Stimulated activated CD4-positive, alpha-beta T cell treated with anti-CD3 and anti-CD28 coated beads, Interleukin-4, amount 100 ng/mL, for 4 hours (primary cell): Measurements from ENCODE around the gene HK1.
A peak's percentile ranks its signal among the peaks of the same experiment; 100 is the strongest.
"Not testable (repeated sequence)": the region's sequence is repeated elsewhere in the genome, so short reads cannot be mapped to it uniquely, and the experiment has no call there.

Experiments used
- DNase-seq, 2 experiments: peaks; one replicate each; pipeline ENCODE4 v3.0.0-alpha.2; 2020

HK1 gene

GRCh38 chr10:69426376-69426727 lies 148.1 kb downstream of the HK1 start:
- no peak for DNase-seq

GRCh38 chr10:69428165-69428564 lies 149.9 kb downstream of the HK1 start:
- no peak for DNase-seq

GRCh38 chr10:69434169-69434568 lies 155.9 kb downstream of the HK1 start:
- no peak for DNase-seq

DNA sequence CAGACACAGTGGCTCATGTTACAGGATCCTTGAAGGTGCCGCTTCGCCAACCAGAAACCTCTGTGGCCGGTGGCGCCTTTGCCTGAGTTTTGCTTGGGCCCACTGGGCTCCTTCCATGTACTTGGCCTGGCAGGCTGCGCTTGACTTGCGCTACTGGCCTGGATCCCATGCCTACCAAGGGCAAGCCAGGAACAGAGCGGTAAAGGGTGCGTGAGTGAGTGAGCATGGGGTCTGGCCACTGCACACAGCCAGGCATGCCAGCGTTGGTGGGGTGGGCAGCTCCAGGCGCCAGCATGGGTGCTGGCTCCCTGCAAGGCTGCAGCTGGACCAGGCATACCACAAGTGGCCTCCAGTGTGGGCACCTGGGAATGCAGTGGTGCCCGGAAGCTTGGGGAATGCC lies 156.6 kb downstream of the HK1 start:
- DNase-seq, result no peak

DNA sequence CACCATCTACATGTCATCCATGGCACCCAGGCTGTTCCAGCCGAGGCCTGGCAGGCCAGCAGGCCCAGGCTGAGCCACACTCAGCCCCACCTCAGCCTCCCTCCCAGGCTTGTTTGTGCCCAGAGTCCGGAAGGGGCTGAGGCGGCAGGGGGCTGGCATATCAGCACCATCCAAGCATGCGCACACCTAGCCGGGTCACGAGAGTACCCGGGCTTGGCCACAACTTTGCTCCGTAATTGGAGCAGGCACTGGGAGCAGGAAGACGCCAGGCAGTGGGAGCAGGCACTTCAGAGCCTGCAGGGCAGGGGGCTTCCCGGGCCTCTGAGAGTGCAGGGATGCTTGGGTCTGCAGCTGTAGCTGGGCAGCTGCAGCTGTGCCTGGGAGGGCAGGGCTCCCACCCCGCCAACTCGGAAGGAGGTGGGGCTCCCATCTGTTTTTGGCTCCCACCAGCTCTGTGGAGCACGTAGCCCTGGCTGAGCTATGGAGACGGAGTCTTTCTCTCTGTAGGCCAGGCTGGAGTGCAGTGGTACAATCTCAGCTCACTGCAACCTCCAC lies 157.7 kb downstream of the HK1 start:
- no peak for DNase-seq

- DNase-seq, result no peak
These were observed 159.3 kb downstream of the HK1 start for GRCh38 chr10:69437321-69438259.

DNA sequence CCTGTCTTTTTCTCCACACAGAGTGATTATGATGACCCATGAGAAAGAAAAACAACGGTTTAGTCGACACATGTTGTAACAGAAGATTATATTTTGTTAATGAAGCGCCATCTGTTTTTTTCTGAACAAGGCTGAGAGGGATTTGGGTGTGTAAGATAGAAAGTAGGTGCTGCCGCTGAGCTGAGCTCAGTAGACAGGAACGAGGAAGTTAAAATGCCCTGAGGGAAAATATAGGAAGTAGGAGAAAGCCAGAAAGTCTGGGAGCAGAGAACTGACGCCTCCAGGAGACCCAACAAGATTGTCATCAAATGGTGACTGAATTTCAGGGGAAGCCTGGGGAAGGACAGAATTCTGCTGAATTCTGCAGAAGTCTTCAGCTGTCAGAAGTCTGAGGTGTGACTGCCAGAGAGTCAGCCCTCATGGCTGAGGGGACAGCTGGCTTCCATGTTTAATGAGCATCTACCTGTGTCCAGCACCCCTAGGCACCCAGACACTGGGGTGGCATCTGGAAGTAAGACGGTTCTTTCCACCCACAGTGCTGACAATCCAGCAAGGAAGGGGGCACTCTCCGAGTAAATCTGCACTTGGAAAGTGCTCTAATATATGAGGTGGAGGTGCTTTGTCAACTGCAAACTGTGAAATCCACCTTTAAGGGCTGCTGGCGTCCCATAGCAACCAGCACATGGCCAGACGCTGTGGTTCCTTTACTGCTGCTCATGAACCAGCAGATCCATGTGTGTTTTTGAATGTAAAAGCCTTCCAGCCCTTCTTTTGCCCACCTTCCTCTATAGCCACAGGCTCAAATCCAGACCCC lies 160.4 kb downstream of the HK1 start:
- no peak for DNase-seq

- DNase-seq, result no peak
These were observed 161.0 kb downstream of the HK1 start for GRCh38 chr10:69439350-69439739.

DNA sequence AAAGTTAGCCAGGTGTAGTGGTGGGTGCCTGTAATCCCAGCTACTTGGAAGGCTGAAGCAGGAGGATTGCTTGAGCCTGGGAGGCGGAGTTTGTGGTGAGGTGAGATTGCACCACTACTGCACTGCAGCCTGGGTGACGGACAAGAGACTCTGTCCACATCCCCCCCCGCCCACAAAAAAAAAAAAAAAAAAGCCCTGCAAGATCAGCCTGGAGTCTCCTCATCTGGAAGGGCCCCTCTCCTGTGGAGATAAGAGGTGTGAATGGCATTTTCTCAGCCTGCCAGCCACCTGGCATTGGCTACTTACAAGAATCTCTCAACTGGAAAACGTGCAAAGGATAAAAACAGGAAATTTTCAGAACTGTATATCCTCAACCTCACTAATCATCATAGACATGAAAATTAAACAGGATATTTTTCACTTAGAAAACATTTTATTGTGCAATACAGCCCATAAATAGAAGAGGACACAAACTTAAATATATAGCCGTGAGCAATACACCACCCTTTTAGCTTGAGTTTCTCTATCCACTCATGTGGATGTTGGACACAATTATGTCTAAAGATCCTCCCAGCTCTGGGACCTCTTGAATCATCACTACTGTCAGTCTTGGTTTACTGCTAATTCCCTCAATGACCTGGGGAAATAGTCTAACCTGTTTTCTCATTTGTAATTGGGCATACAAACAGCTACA lies 161.7 kb downstream of the HK1 start:
- DNase-seq, result no peak

GRCh38 chr10:69443354-69443753 lies 165.1 kb downstream of the HK1 start:
- DNase-seq, result no peak

GRCh38 chr10:69445041-69445440 lies 166.7 kb downstream of the HK1 start:
- DNase-seq, result no peak

GRCh38 chr10:69446229-69446628 lies 167.9 kb downstream of the HK1 start:
- DNase-seq, result no peak

DNA sequence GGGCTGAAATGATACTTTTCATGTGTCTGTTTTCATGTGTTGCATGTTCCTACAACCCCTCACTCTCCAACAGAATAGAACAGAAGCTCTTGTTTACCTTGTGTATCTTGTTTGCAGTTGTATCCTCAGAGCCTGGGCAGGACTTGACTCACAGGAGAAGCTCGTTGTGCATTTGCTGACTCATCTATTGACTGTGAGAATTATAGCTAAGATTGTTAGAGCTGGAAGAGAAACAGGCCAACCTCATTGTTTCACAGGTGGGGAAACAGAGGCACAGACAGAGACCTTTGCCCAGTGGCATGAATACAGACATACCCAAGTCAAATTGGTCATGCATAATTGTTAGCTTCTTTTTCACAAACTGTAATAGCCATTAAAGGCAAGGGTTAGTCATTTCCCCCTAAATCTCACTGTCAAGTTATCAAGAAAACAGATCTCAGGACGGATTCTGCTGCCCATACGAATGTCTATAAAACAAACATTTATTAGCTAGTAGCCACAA lies 168.4 kb downstream of the HK1 start:
- no peak for DNase-seq

- DNase-seq, result peak in 1 of 2 experiments; percentile 32
These were observed 171.5 kb downstream of the HK1 start for GRCh38 chr10:69449841-69450240.

- DNase-seq, result not testable (repeated sequence)
These were observed 172.1 kb downstream of the HK1 start for GRCh38 chr10:69450395-69450794.

GRCh38 chr10:69451209-69451783 lies 173.0 kb downstream of the HK1 start, which contains the start of gene TSPAN15:
TSPAN15 (plus strand) TSS chr10:69451465; CDS start chr10:69451595, 130 bp downstream.
- DNase-seq, result peak; percentile 78
